ENCODE results near the gene FLAD1.

DNA sequence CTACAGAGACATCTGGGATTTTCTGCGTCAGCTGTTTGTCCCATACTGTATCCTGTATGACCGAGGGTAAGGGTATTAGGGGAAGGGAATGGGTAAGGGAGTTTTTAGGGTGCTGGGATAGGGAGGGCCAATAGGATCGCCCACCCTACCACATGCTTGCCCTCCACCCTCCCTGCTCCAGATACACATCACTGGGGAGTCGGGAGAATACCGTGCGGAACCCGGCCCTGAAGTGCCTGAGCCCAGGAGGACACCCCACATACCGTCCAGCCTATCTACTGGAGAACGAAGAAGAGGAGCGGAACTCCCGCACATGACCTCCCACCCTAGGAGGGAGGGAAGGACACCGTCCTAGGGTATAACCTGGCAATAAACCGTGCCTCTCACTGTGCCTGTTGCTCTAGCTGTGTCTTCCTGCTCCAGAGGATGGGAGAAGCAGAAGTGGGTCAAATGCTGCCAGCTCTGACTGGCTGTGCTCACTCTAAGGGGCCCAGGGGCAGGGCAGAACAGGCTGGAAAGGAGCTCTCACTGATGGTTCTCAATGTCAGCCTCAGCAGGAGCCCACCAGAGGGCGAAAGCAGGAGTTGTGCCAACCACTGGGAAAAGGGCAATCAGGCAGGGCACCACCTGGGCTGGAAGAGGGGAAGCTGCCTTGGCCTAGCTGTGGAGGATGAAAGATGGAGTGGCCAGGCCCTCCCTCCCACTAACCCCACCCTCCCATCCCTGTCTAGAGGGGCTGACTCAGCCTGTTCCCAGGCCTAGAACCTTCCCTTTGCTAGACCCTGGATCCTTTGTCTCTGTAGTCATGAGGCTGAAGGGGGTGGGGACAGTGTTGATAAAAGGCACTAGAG, 9.8 kb downstream of the FLAD1 start:
- TF ChIP-seq, protein P1, sequence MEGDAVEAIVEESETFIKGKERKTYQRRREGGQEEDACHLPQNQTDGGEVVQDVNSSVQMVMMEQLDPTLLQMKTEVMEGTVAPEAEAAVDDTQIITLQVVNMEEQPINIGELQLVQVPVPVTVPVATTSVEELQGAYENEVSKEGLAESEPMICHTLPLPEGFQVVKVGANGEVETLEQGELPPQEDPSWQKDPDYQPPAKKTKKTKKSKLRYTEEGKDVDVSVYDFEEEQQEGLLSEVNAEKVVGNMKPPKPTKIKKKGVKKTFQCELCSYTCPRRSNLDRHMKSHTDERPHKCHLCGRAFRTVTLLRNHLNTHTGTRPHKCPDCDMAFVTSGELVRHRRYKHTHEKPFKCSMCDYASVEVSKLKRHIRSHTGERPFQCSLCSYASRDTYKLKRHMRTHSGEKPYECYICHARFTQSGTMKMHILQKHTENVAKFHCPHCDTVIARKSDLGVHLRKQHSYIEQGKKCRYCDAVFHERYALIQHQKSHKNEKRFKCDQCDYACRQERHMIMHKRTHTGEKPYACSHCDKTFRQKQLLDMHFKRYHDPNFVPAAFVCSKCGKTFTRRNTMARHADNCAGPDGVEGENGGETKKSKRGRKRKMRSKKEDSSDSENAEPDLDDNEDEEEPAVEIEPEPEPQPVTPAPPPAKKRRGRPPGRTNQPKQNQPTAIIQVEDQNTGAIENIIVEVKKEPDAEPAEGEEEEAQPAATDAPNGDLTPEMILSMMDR (IDR thresholded peaks at IDR 0.05): no peak; the same call in 1 of the 2 replicates
- TF ChIP-seq SIN3A (IDR thresholded peaks at IDR 0.05; ENCODE audit: borderline replicate concordance, insufficient read depth, low read depth, low read length) (no peak), POLR2AphosphoS5 (IDR thresholded peaks at IDR 0.05; ENCODE audit: low read depth, low read length) (peak; percentile 31; the same call in 1 of the 2 replicates)

Data from Panc1 (cell line).